GM19395 (cell line): ENCODE data around the gene SYNGR2.

Experiments
- ATAC-seq: cut with Tn5 transposase; IDR thresholded peaks from one replicate; pipeline ENCODE4 v1.9.1; 2021; ENCODE audit warnings: mild to moderate bottlenecking, moderate library complexity; ENCODE audit not compliant: unreplicated experiment

SYNGR2 gene

GRCh38 chr17:78197147-78197832, 28.9 kb downstream of the SYNGR2 start:
- ATAC-seq, result no peak

GRCh38 chr17:78200451-78200850, 32.1 kb downstream of the SYNGR2 start:
- no peak for ATAC-seq

DNA sequence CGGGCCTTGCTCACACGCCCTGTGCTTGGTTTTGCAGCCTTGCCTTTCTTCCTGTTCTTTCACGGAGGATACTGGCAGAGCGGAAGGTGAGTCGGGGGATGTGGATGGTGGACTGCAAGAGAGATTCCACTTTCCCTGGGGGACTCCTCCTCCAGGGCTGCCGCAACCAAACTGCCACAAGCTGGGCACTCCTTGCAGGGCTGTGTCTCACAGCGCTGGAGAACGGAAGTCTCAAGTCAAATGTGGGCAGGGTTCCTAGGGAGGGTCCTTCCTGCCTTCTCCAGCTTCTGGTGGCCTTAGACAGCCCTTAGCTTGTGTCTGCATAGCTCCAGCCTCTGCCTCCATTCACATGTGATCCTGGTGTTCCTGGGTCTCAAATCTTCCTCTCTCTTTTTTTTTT, 34.3 kb downstream of the SYNGR2 start:
- no peak for ATAC-seq

GRCh38 chr17:78204387-78205123, 36.2 kb downstream of the SYNGR2 start:
- ATAC-seq, result no peak

DNA sequence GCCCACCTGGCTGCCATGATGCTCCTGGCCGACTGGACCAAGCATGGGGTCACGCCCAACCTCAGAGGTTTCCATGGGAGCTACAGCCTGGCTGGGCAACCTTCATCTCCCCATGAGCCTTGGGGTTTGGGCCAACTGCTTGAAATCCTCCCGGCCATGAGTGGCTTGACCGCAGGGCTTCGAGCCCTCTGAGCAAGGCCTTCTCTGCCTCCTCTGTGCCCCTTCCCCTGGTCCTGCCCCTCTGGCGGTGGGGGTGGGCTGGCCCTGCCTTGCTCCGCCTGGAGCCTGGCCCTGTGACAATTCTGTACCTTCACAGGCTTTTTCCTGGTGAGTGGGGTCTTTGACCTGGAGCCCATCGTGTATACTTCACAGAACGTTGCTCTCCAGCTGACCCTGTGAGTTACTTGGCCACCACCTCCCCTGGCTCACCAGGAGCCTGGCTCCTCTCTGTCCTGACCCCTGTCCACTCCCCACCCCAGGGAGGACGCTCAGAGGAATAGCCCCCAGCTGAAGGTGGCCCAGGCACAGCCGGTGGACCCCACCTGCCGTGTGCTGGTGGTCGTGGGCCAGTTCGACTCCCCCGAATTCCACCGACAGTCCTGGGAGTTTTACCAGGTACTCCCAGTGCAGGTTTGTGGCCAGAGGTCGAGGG, 36.9 kb downstream of the SYNGR2 start:
- ATAC-seq, result no peak

DNA sequence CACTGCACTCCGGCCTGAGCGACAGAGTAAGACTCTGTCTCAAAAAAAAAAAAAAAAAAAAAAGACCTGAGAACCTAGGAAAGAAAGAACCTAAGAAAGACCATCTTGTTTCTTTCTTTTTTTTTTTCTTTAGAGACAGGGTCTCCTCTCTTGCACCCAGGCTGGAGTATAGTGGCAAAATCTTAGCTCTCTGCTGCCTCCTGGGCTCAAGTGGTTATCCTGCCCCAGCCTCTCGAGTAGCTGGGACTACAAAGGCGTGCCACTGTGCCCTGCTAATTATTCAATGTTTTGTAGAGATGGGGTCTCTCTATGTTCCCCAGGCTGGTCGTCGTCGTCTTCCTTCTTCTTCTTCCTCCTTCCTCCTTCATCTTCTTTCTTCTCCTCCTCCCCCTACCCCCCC, 37.9 kb downstream of the SYNGR2 start:
- no peak for ATAC-seq

GRCh38 chr17:78208486-78208885, 40.1 kb downstream of the SYNGR2 start:
- ATAC-seq, result no peak

- ATAC-seq, result no peak
Measured at GRCh38 chr17:78210111-78210510, 41.7 kb downstream of the SYNGR2 start.

DNA sequence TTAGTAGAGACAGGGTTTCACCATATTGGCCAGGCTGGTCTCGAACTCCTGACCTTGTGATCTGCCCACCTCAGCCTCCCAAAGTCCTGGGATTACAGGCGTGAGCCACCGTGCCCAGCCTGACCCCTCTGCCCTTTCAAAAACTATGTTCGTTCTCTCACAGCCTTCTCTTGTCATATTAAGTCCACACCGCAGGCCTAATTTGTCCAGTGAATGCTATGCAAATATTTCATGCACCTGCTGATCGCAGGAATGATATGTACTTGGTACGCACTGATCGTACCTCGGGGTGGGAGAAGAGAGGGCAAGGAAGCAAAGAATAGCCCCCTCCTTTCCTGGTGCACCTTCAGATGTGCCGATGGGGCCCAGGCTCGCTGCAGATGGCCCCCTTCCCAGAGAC, 42.7 kb downstream of the SYNGR2 start:
- no peak for ATAC-seq

GRCh38 chr17:78214016-78214705, 45.8 kb downstream of the SYNGR2 start, which contains the start of gene BIRC5:
Gene BIRC5 (plus strand): TSS chr17:78214253. CDS start chr17:78214317, 64 bp downstream.
- no peak for ATAC-seq

DNA sequence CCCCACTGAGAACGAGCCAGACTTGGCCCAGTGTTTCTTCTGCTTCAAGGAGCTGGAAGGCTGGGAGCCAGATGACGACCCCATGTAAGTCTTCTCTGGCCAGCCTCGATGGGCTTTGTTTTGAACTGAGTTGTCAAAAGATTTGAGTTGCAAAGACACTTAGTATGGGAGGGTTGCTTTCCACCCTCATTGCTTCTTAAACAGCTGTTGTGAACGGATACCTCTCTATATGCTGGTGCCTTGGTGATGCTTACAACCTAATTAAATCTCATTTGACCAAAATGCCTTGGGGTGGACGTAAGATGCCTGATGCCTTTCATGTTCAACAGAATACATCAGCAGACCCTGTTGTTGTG, 46.3 kb downstream of the SYNGR2 start:
- no peak for ATAC-seq

DNA sequence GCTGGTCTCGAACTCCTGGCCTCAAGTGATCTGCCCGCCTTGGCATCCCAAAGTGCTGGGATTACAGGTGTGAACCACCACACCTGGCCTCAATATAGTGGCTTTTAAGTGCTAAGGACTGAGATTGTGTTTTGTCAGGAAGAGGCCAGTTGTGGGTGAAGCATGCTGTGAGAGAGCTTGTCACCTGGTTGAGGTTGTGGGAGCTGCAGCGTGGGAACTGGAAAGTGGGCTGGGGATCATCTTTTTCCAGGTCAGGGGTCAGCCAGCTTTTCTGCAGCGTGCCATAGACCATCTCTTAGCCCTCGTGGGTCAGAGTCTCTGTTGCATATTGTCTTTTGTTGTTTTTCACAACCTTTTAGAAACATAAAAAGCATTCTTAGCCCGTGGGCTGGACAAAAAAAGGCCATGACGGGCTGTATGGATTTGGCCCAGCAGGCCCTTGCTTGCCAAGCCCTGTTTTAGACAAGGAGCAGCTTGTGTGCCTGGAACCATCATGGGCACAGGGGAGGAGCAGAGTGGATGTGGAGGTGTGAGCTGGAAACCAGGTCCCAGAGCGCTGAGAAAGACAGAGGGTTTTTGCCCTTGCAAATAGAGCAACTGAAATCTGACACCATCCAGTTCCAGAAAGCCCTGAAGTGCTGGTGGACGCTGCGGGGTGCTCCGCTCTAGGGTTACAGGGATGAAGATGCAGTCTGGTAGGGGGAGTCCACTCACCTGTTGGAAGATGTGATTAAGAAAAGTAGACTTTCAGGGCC, 51.2 kb downstream of the SYNGR2 start:
- ATAC-seq, result no peak
